ENCODE measurements around the gene TEX54.

DNA sequence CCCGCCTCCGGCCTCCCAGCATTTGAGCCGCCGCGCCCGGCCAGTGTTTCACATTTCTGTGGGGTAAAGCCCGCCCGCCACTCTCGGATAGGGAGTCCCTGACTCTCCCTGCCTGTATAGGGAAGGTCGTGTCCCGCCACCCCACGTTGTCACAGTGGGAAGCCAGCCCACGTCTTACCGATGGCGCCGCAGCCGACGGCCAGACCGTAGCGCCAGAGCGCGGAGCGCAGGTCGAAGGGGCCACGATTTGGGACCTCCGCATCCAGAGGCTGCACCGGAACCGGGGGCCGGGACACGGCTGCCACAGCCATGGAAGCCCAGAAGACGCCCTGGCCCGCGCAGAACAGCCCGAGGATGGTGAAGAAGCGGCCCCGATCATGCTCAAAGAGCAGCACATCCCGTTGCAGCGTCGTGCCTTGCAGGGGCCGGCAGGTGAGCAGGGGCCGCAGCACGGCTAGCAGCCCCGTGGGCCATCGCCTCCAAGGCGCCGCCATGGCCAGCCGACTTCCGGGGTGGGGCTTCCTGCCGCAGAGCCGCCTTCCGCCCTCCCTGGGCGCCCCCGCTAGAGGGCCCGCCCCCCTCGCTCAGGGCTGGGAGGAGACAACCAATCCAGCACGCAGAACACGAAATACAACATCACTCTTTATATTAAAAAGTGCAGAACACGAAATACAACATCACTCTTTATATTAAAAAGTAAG, 41.0 kb downstream of the TEX54 start, which contains the start of gene TMEM223:
- peak; percentile 96 for TF ChIP-seq POLR2AphosphoS5 (IDR thresholded peaks at IDR 0.05; ENCODE audit: low read depth, low read length)
- no peak for TF ChIP-seq SIN3A (IDR thresholded peaks at IDR 0.05; ENCODE audit: borderline replicate concordance, insufficient read depth, low read length)
- TF ChIP-seq FOXP2 (optimal IDR thresholded peaks at IDR 0.05; ENCODE audit: borderline replicate concordance, extremely low read depth, extremely low read length, insufficient read depth): peak; percentile 8
- TF ChIP-seq TAF1 (IDR thresholded peaks at IDR 0.05; ENCODE audit: borderline replicate concordance, insufficient read depth, low read length): peak; percentile 89
- TF ChIP-seq REST (IDR thresholded peaks at IDR 0.05; ENCODE audit: insufficient read depth in 1 of 2, low read depth in 2 of 2, low read length in 2 of 2): no peak

All from PFSK-1 (cell line).